ENCODE data around the gene RBM33. TPM values are rescaled to one million over a fixed set of nuclear protein-coding genes. Genes with fewer than 3 reads are reported as not detected.

The RBM33 gene, protein sequence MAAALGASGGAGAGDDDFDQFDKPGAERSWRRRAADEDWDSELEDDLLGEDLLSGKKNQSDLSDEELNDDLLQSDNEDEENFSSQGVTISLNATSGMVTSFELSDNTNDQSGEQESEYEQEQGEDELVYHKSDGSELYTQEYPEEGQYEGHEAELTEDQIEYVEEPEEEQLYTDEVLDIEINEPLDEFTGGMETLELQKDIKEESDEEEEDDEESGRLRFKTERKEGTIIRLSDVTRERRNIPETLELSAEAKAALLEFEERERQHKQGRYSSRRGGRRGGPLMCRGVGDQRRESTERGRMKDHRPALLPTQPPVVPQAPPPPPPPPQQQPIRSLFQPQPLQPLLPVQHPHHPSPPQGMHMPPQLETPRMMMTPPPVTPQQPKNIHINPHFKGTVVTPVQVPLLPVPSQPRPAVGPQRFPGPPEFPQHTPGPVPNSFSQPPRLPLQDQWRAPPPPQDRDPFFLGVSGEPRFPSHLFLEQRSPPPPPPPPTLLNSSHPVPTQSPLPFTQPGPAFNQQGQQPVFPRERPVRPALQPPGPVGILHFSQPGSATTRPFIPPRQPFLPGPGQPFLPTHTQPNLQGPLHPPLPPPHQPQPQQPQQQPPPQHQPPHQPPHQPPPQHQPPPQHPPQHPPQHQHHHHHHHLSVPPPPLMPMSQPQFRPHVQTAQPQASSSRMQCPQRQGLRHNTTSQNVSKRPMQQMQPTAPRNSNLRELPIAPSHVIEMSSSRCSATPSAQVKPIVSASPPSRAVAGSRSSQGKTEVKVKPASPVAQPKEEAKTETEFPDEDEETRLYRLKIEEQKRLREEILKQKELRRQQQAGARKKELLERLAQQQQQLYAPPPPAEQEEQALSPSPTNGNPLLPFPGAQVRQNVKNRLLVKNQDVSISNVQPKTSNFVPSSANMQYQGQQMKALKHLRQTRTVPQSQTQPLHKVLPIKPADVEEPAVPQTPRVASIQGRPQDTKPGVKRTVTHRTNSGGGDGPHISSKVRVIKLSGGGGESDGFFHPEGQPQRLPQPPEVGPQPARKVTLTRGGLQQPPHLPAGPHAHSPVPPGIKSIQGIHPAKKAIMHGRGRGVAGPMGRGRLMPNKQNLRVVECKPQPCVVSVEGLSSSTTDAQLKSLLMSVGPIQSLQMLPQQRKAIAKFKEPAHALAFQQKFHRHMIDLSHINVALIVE
- 78.7 TPM for total RNA-seq
- polyA plus RNA-seq (ENCODE audit: insufficient read depth, low read depth, low replicate concordance), result 9.8 TPM
- long read RNA-seq, donor 1, partial matches to known transcripts, result 0 of 3 reads
- long read RNA-seq, donor 1, other reads (novel, unspliced or antisense), result 0 of 3 reads
- long read RNA-seq, donor 2, partial matches to known transcripts, result 0 of 2 reads
- long read RNA-seq, donor 2, other reads (novel, unspliced or antisense), result 0 of 2 reads
- long read RNA-seq, donor 3, transcript RBM33-201 (6 exons, 1,404 nt), result major isoform, 5 of 7 reads
- long read RNA-seq, donor 3, partial matches to known transcripts, result 0 of 7 reads
- long read RNA-seq, donor 3, other reads (novel, unspliced or antisense), result 0 of 7 reads
- long read RNA-seq, donor 4, full-length matches to known transcripts, result 3 of 3 reads
- long read RNA-seq, donor 4, partial matches to known transcripts, result 0 of 3 reads
- long read RNA-seq, donor 4, other reads (novel, unspliced or antisense), result 0 of 3 reads
- long read RNA-seq, donor 5, result 0 reads
- long read RNA-seq, donor 6, partial matches to known transcripts, result 0 of 2 reads
- long read RNA-seq, donor 6, other reads (novel, unspliced or antisense), result 0 of 2 reads
- long read RNA-seq, donor 7, partial matches to known transcripts, result 1 of 16 reads
- long read RNA-seq, donor 7, other reads (novel, unspliced or antisense), result 11 of 16 reads
- long read RNA-seq, donor 8, partial matches to known transcripts, result 0 of 3 reads
- long read RNA-seq, donor 8, other reads (novel, unspliced or antisense), result 0 of 3 reads
- long read RNA-seq, donor 9, partial matches to known transcripts, result 0 of 3 reads
- long read RNA-seq, donor 9, other reads (novel, unspliced or antisense), result 0 of 3 reads
- long read RNA-seq, donor 10, partial matches to known transcripts, result 0 of 2 reads
- long read RNA-seq, donor 10, other reads (novel, unspliced or antisense), result 0 of 2 reads

DNA sequence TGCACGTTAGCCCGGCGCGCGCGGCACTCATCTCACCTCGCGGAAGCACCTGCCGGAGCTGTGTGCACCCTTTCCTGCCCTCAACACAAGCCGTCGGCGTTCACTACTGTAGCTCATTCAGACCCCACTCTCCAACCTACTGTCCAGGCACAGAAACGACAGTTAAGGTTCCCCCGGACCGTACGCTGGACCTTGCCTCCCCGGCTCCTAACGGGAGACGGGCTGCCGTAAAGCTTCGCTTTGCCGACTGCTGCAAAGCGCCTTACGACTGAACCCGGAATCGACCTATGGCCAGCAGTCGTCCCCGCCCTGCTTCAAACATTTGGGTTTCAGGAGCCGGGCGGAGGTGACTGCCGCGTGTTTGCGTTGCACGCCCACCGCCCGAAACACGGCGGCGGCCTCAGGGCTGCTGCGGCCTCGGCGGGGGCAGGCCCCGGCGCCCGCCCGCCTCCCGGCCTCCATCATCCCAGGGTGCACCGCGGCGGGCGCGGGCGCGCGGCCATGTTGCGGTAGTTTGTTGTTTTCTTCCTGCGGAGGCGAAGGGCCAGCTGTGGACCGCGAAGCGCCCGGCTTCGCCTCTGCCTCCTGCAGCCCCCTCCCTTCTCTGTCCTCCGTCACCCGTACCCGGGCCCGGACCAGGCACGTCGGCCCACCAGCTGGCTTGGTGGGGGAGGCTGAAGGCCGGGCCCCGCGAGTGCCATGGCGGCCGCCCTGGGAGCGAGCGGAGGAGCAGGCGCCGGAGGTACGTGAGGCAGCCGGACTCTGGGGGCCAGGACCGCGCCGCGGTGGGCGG lies at the start of gene RBM33:
Gene RBM33 (plus strand): TSS at position 484 of the 793 bp plus-strand sequence. CDS start 216 bp downstream, at position 700.
- DNase-seq, result peak; percentile 88 to 94 (median 90)
- intact Hi-C loops (cut with DNase I), result no loop called here
- Histone ChIP-seq H3K27me3 (ENCODE audit: control insufficient read depth, insufficient read depth, low read length) (no peaks in the 10 kb centered on the region), H3K4me1 (ENCODE audit: control insufficient read depth in 2 of 3, insufficient read depth in 2 of 3, low read depth in 1 of 3, low read length in 3 of 3) (peaks cover 0 to 9% (median 7%) of the 10 kb centered on the region in 3 donors), H3K36me3 (ENCODE audit: control insufficient read depth in 2 of 3, insufficient read depth in 3 of 3, low read length in 3 of 3) (peaks cover 3 to 14% (median 3%) of the 10 kb centered on the region in 3 donors), H3K27ac (ENCODE audit: low read depth in 2 of 2, low read length in 2 of 2) (peak within 1 kb of the TSS; percentile 91 to 92), H3K9ac (ENCODE audit: low read length in 3 of 3) (peak within 1 kb of the TSS; percentile 79 to 98 (median 91)), H3K4me3 (ENCODE audit: low read length in 3 of 3) (peak within 1 kb of the TSS; percentile 93 to 99 (median 98)), H3K9me3 (ENCODE audit: control insufficient read depth in 2 of 3, insufficient read depth in 1 of 3, low read length in 3 of 3) (peaks cover 3 to 9% (median 3%) of the 10 kb centered on the region in 3 donors)
- TF ChIP-seq CTCF (IDR thresholded peaks at IDR 0.05; ENCODE audit: borderline replicate concordance, extremely low read depth, insufficient read depth), result no peak
- FAIRE-seq, result no peak

DNA sequence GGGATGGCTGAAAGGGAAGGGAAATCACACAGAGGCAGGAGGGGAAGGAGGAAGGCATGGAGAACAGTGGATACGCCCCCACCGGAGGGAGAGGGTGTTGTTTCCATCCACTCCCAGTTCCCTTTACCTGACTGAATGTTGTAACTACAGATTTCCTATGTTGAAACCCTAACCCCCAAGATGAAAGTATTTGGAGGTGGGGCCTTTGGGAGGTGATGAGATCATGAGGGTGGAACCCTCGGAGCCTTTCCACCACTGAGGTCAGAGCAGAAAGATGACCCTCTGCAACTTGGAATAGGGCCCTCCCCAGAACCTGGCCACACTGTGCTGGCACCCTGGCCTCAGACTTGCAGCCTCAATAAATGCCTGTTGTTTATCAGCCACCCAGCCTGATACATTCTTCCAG lies 49.5 kb upstream of the RBM33 start:
- intact Hi-C loops (cut with DNase I), result loop anchor here (10.0 kb wide), 1 partner anchor 180 kb away; no protein-coding TSS in a partner anchor
- DNase-seq (peak in 2 of 5 donors; percentile 19 to 24), FAIRE-seq (no peak)
- no peaks in the 10 kb centered on the region for H3K36me3 ChIP-seq (ENCODE audit: control insufficient read depth in 2 of 3, insufficient read depth in 3 of 3, low read length in 3 of 3)
- H3K4me1 ChIP-seq (ENCODE audit: control insufficient read depth in 2 of 3, insufficient read depth in 2 of 3, low read depth in 1 of 3, low read length in 3 of 3), result peaks cover 0 to 3% (median 0%) of the 10 kb centered on the region in 3 donors
- H3K27me3 ChIP-seq (ENCODE audit: control insufficient read depth, insufficient read depth, low read length), result no peaks in the 10 kb centered on the region
- no peak overlapping the region for H3K27ac ChIP-seq (ENCODE audit: low read depth in 2 of 2, low read length in 2 of 2)
- no peak for TF ChIP-seq CTCF (IDR thresholded peaks at IDR 0.05; ENCODE audit: borderline replicate concordance, extremely low read depth, insufficient read depth)
- H3K9me3 ChIP-seq (ENCODE audit: control insufficient read depth in 2 of 3, insufficient read depth in 1 of 3, low read length in 3 of 3), result no peaks in the 10 kb centered on the region
- H3K4me3 ChIP-seq (ENCODE audit: low read length in 3 of 3), result no peak overlapping the region
- no peak overlapping the region for H3K9ac ChIP-seq (ENCODE audit: low read length in 3 of 3)
